A673 (cell line): ENCODE results near the gene MAP4K4. TPM values are rescaled to one million over a fixed set of nuclear protein-coding genes. Genes with fewer than 3 reads are reported as not detected.

Experiments
- BruUV-seq: library from RNA; stranded (reverse); fragments of 400-500 nt; replicated peaks from 2 replicates; lab custom pipeline; 2021; lab: Mats Ljungman, UMichigan
- CTCF ChIA-PET: fragments of 300-600 bp; sonication (Branson Sonifier 250); formaldehyde crosslinking; loops from one replicate; lab custom pipeline; 2022; ENCODE audit warnings: antibody characterized with exemption; lab: Charles Lee
- POLR2A ChIA-PET: fragments of 300-600 bp; sonication (Branson Sonifier 250); formaldehyde crosslinking; loops from one replicate; lab custom pipeline; 2022; ENCODE audit warnings: antibody characterized with exemption; ENCODE audit not compliant: low non-redundant PET; lab: Charles Lee
- DNase-seq: peaks from one replicate; pipeline ENCODE4 v3.0.0-alpha.2; 2015; ENCODE audit warnings: low spot score
- H3K27ac ChIP-seq: fragments of 200-600 bp; sonication (generic); 2 replicates; pipeline ENCODE4 v1.5.1; 2016; ENCODE audit warnings: mixed run types, low read depth, mild to moderate bottlenecking, mixed read lengths, antibody characterized with exemption, low read length; ENCODE audit not compliant: poor library complexity, severe bottlenecking
- H3K27me3 ChIP-seq: fragments of 200-600 bp; sonication (generic); replicated peaks from 2 replicates; pipeline ENCODE4 v1.6.1; 2017; ENCODE audit warnings: mixed run types, low read depth, mild to moderate bottlenecking, mixed read lengths, antibody characterized with exemption, low read length; ENCODE audit not compliant: insufficient read depth, poor library complexity
- H3K36me3 ChIP-seq: fragments of 200-600 bp; sonication (generic); 2 replicates; pipeline ENCODE4 v1.6.1; 2016; ENCODE audit warnings: mixed run types, mild to moderate bottlenecking, mixed read lengths, antibody characterized with exemption, low read length; ENCODE audit not compliant: insufficient read depth, poor library complexity, severe bottlenecking
- H3K4me1 ChIP-seq: fragments of 200-600 bp; sonication (generic); 2 replicates; pipeline ENCODE4 v1.6.1; 2017; ENCODE audit warnings: mixed run types, mild to moderate bottlenecking, mixed read lengths, antibody characterized with exemption, low read length; ENCODE audit not compliant: insufficient read depth, poor library complexity, severe bottlenecking
- H3K4me3 ChIP-seq: fragments of 200-600 bp; sonication (generic); 2 replicates; pipeline ENCODE4 v1.5.1; 2016; ENCODE audit warnings: low read depth, mixed run types, mild to moderate bottlenecking, mixed read lengths, low read length; ENCODE audit not compliant: poor library complexity, severe bottlenecking
- H3K9me3 ChIP-seq: fragments of 200-600 bp; sonication (generic); 2 replicates; pipeline ENCODE4 v1.6.1; 2016; ENCODE audit warnings: mixed run types, low read depth, mild to moderate bottlenecking, mixed read lengths, antibody characterized with exemption, low read length; ENCODE audit not compliant: poor library complexity, severe bottlenecking
- EZH2 ChIP-seq: fragments of 200-600 bp; sonication (generic); IDR thresholded peaks from 2 replicates; pipeline ENCODE4 v1.6.1; 2017; ENCODE audit warnings: borderline replicate concordance, low read depth, mild to moderate bottlenecking, mixed read lengths, antibody characterized with exemption, low read length; ENCODE audit not compliant: poor library complexity, severe bottlenecking
- intact Hi-C: fragments of 100-400 bp; cut with micrococcal nuclease; formaldehyde crosslinking; loops from one replicate; pipeline ENCODE4 v1.10.0; 2022; ENCODE audit not compliant: unreplicated experiment
- total RNA-seq: library from RNA; stranded (reverse); gene quantifications from 2 replicates; pipeline ENCODE4 v1.2.3, GENCODE V29; 2021
- TF ChIP-seq, protein P1 (sequence below): fragments of 300-800, 200-600 bp; sonication (generic); conservative IDR thresholded peaks from 2 replicates; pipeline ENCODE4 v1.5.1; 2017; ENCODE audit warnings: low read depth, mild to moderate bottlenecking, antibody characterized with exemption, low read length, moderate library complexity, mixed read lengths

The MAP4K4 gene
- total RNA-seq, 1 experiment from 2014 or later: 157 TPM

DNA sequence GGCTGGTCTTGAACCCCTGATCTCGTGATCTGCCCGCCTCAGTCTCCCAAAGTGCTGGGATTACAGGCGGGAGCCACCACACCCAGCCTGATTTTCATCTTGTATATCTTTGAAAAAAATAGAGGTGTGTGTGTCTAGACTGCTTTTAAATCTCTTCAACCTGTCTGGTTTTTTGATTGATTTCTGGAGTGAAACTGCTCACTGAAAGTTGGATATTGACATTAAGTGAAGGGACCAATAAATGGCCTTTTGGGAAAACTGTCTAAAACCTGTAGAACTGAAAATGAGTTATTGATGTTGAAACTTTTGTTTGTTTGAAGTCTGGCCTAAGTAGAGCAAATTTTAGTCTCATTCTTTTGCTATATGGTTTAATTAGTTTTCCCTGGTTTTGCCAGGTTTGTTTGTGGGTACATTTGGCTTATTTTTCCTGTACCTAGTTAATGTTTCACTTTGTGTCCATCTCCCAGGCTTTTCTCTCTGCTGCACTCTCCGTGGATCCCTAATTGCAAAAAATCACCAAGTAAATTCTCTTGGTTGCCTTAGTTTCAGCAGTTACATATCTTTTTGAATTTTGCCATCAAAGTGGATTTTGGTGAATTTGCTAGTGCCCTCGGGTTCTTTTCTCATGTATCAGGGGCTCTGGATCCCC lies 144.3 kb downstream of the MAP4K4 start:
- no peak overlapping the region for H3K27ac ChIP-seq
- H3K27me3 ChIP-seq: no peaks in the 10 kb centered on the region
- POLR2A ChIA-PET: no interaction called here
- H3K4me3 ChIP-seq: no peak overlapping the region
- H3K36me3 ChIP-seq: peaks cover 46% of the 10 kb centered on the region
- H3K4me1 ChIP-seq: no peaks in the 10 kb centered on the region
- TF ChIP-seq, protein P1, sequence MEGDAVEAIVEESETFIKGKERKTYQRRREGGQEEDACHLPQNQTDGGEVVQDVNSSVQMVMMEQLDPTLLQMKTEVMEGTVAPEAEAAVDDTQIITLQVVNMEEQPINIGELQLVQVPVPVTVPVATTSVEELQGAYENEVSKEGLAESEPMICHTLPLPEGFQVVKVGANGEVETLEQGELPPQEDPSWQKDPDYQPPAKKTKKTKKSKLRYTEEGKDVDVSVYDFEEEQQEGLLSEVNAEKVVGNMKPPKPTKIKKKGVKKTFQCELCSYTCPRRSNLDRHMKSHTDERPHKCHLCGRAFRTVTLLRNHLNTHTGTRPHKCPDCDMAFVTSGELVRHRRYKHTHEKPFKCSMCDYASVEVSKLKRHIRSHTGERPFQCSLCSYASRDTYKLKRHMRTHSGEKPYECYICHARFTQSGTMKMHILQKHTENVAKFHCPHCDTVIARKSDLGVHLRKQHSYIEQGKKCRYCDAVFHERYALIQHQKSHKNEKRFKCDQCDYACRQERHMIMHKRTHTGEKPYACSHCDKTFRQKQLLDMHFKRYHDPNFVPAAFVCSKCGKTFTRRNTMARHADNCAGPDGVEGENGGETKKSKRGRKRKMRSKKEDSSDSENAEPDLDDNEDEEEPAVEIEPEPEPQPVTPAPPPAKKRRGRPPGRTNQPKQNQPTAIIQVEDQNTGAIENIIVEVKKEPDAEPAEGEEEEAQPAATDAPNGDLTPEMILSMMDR: no peak
- no peak for TF ChIP-seq EZH2
- no peaks in the 10 kb centered on the region for H3K9me3 ChIP-seq
- BruUV-seq: no TSS peak
- intact Hi-C loops: no loop called here
- DNase-seq: no peak
- CTCF ChIA-PET: no interaction called here

DNA sequence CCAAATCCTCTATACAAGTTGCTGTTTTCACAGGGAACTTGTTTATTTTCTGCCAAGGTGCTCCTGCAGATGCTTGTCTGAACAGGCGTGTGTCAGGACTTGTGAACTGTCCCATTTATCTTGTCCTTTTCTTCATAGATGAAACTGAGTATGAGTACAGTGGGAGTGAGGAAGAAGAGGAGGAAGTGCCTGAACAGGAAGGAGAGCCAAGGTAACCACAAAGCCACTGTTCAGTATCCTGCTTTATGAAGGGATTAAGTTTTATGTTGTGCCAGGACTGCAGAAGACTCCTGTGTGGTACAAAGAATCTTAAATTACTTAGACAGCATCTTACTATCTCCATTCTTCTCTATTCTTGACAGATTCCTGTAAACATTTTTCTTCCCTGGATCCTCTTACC lies 145.0 kb downstream of the MAP4K4 start:
- H3K9me3 ChIP-seq: no peaks in the 10 kb centered on the region
- POLR2A ChIA-PET: no interaction called here
- no TSS peak for BruUV-seq

DNA sequence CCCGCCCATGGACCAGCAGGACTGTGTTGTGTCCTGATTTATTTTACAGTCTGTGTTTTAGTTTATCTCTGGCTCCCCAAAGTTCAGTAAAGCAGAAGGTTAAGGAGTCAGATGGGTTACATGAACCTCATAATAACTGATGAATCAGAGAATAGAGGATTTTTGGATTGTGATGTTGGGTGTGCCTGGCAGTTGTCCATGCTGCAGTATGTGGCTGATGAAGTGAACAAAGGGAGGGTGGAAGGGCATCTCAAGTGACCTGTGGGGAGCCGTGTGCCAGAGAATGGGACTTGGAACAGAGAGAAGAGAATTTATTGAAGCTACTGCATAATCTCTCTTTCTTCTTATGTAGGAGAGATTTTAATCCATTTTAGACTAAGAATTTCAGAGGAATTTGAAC lies 145.5 kb downstream of the MAP4K4 start:
- H3K4me1 ChIP-seq: no peaks in the 10 kb centered on the region
- CTCF ChIA-PET: no interaction called here
- H3K27me3 ChIP-seq: no peaks in the 10 kb centered on the region
- no peak overlapping the region for H3K4me3 ChIP-seq
- intact Hi-C loops: no loop called here
- POLR2A ChIA-PET: no interaction called here
- DNase-seq: no peak
- BruUV-seq: no TSS peak
- peaks cover 46% of the 10 kb centered on the region for H3K36me3 ChIP-seq
- TF ChIP-seq, protein P1: no peak
- no peak for TF ChIP-seq EZH2
- H3K27ac ChIP-seq: no peak overlapping the region
- H3K9me3 ChIP-seq: no peaks in the 10 kb centered on the region

More for the DNA sequence above, 145.0 kb downstream of the MAP4K4 start:
- TF ChIP-seq, protein P1: no peak
- TF ChIP-seq EZH2: no peak
- Histone ChIP-seq H3K27me3 (no peaks in the 10 kb centered on the region), H3K36me3 (peaks cover 46% of the 10 kb centered on the region), H3K4me3 (no peak overlapping the region), H3K27ac (no peak overlapping the region), H3K4me1 (no peaks in the 10 kb centered on the region)
- DNase-seq: no peak
- intact Hi-C loops: no loop called here
- CTCF ChIA-PET: no interaction called here
